Measurements from ENCODE around the gene PCNX2.

GRCh38 chr1:233006108-233006507, 289.4 kb downstream of the PCNX2 start:
- TF ChIP-seq, protein P1, sequence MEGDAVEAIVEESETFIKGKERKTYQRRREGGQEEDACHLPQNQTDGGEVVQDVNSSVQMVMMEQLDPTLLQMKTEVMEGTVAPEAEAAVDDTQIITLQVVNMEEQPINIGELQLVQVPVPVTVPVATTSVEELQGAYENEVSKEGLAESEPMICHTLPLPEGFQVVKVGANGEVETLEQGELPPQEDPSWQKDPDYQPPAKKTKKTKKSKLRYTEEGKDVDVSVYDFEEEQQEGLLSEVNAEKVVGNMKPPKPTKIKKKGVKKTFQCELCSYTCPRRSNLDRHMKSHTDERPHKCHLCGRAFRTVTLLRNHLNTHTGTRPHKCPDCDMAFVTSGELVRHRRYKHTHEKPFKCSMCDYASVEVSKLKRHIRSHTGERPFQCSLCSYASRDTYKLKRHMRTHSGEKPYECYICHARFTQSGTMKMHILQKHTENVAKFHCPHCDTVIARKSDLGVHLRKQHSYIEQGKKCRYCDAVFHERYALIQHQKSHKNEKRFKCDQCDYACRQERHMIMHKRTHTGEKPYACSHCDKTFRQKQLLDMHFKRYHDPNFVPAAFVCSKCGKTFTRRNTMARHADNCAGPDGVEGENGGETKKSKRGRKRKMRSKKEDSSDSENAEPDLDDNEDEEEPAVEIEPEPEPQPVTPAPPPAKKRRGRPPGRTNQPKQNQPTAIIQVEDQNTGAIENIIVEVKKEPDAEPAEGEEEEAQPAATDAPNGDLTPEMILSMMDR (IDR thresholded peaks at IDR 0.05) = no peak
- no peak for TF ChIP-seq ZNF121 (CRISPR knock-in tag; IDR thresholded peaks at IDR 0.05)
- no peak for TF ChIP-seq TCF7 (CRISPR knock-in tag; IDR thresholded peaks at IDR 0.05; ENCODE audit: low read depth)
- no peak for TF ChIP-seq IRF2 (CRISPR knock-in tag; IDR thresholded peaks at IDR 0.05; ENCODE audit: borderline replicate concordance, low read depth)
- TF ChIP-seq JUN (CRISPR knock-in tag; IDR thresholded peaks at IDR 0.05) = no peak
- no peak for TF ChIP-seq FOXP1 (CRISPR knock-in tag; IDR thresholded peaks at IDR 0.05; ENCODE audit: borderline replicate concordance)
- TF ChIP-seq SP1 (CRISPR knock-in tag; conservative IDR thresholded peaks at IDR 0.05) = no peak
- TF ChIP-seq, protein P2, sequence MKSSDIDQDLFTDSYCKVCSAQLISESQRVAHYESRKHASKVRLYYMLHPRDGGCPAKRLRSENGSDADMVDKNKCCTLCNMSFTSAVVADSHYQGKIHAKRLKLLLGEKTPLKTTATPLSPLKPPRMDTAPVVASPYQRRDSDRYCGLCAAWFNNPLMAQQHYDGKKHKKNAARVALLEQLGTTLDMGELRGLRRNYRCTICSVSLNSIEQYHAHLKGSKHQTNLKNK (CRISPR knock-in tag; IDR thresholded peaks at IDR 0.05) = no peak
- no peak for TF ChIP-seq HMGXB4 (CRISPR knock-in tag; IDR thresholded peaks at IDR 0.05)
- TF ChIP-seq ATF6 (CRISPR knock-in tag; IDR thresholded peaks at IDR 0.05) = no peak
- TF ChIP-seq NFYB (CRISPR knock-in tag; conservative IDR thresholded peaks at IDR 0.05; ENCODE audit: low read depth) = no peak

Data from WTC11 (cell line).